GM23338 (cell line): ENCODE data around the gene PRELID3B. TPM values are rescaled to one million over a fixed set of nuclear protein-coding genes. Genes with fewer than 3 reads are reported as not detected.

Experiments used
- ATAC-seq: fragments of 200-7000 bp; cut with Tn5 transposase; 3 replicates; pipeline ENCODE4 v1.9.1; 2020
- DNase-seq: peaks from one replicate; pipeline ENCODE4 v3.0.0-alpha.2; 2015; ENCODE audit warnings: low spot score
- H2AFZ ChIP-seq: fragments of 200-600 bp; sonication (generic); 2 replicates; pipeline ENCODE4 v1.8.0; 2016; ENCODE audit warnings: antibody characterized with exemption, mild to moderate bottlenecking, moderate library complexity
- H3F3A ChIP-seq: fragments of 200-600 bp; sonication (generic); replicated peaks from 2 replicates; pipeline ENCODE4 v1.8.0; 2017; ENCODE audit warnings: antibody characterized with exemption, mixed run types, low read depth
- H3K27ac ChIP-seq: fragments of 200-600 bp; sonication (generic); 2 replicates; pipeline ENCODE4 v1.6.1; 2016; ENCODE audit warnings: low read depth
- H3K27me3 ChIP-seq: fragments of 200-600 bp; sonication (generic); 2 replicates; pipeline ENCODE4 v1.8.0; 2016; ENCODE audit warnings: mild to moderate bottlenecking, mixed run types, moderate library complexity; ENCODE audit not compliant: insufficient read depth
- H3K36me3 ChIP-seq: fragments of 200-600 bp; sonication (generic); 2 replicates; pipeline ENCODE4 v1.8.0; 2016; ENCODE audit warnings: mild to moderate bottlenecking; ENCODE audit not compliant: insufficient read depth
- H3K4me1 ChIP-seq: fragments of 200-600 bp; sonication (generic); 2 replicates; pipeline ENCODE4 v1.8.0; 2016; ENCODE audit warnings: mild to moderate bottlenecking, moderate library complexity; ENCODE audit not compliant: insufficient read depth
- H3K4me2 ChIP-seq: fragments of 200-600 bp; sonication (generic); 2 replicates; pipeline ENCODE4 v1.7.1; 2017; ENCODE audit warnings: mixed run types
- H3K4me3 ChIP-seq: fragments of 200-600 bp; sonication (generic); 2 replicates; pipeline ENCODE4 v1.6.1; 2016; ENCODE audit warnings: mixed run types
- H3K79me2 ChIP-seq: fragments of 200-600 bp; sonication (generic); replicated peaks from 2 replicates; pipeline ENCODE4 v1.8.0; 2017; ENCODE audit warnings: mild to moderate bottlenecking; ENCODE audit not compliant: insufficient read depth
- H3K9me2 ChIP-seq: fragments of 200-600 bp; sonication (generic); 2 replicates; pipeline ENCODE4 v1.8.0; 2017; ENCODE audit not compliant: insufficient read depth
- H4K20me1 ChIP-seq: fragments of 200-600 bp; sonication (generic); replicated peaks from 2 replicates; pipeline ENCODE4 v1.8.0; 2017; ENCODE audit warnings: mild to moderate bottlenecking; ENCODE audit not compliant: insufficient read depth
- H3K27ac Mint-ChIP-seq: 2 replicates; pipeline ENCODE4 v1.8.0; 2020; ENCODE audit warnings: inconsistent platforms, mild to moderate bottlenecking, moderate library complexity, mixed read lengths
- H3K27me3 Mint-ChIP-seq: 3 replicates; pipeline ENCODE4 v1.8.0; 2022; ENCODE audit warnings: low read depth, mild to moderate bottlenecking, moderate library complexity, mixed read lengths, inconsistent platforms; ENCODE audit not compliant: insufficient read depth, poor library complexity
- H3K36me3 Mint-ChIP-seq: 3 replicates; pipeline ENCODE4 v1.8.0; 2021; ENCODE audit warnings: low read depth, mild to moderate bottlenecking, inconsistent platforms, moderate library complexity, mixed read lengths
- H3K4me1 Mint-ChIP-seq: 3 replicates; pipeline ENCODE4 v1.8.0; 2020; ENCODE audit warnings: mild to moderate bottlenecking, inconsistent platforms, mixed read lengths
- H3K4me3 Mint-ChIP-seq: 3 replicates; pipeline ENCODE4 v1.8.0; 2021; ENCODE audit warnings: moderate library complexity, mild to moderate bottlenecking, inconsistent platforms, mixed read lengths
- H3K9me3 Mint-ChIP-seq: 3 replicates; pipeline ENCODE4 v1.8.0; 2020; ENCODE audit warnings: moderate library complexity, mild to moderate bottlenecking, inconsistent platforms, mixed read lengths
- ETS1 ChIP-seq: IDR thresholded peaks from 2 replicates; pipeline ENCODE4 v1.6.1; 2016; ENCODE audit warnings: antibody characterized with exemption
- EZH2 ChIP-seq: fragments of 200-600 bp; sonication (generic); IDR thresholded peaks from one replicate; pipeline ENCODE4 v1.8.0; 2017; ENCODE audit warnings: antibody characterized with exemption, mild to moderate bottlenecking, low read depth; ENCODE audit not compliant: unreplicated experiment
- JUNB ChIP-seq: IDR thresholded peaks from one replicate; pipeline ENCODE4 v1.6.1; 2016; ENCODE audit warnings: antibody characterized with exemption; ENCODE audit not compliant: unreplicated experiment
- NANOG ChIP-seq: IDR thresholded peaks from 2 replicates; pipeline ENCODE4 v1.6.1; 2016; ENCODE audit warnings: antibody characterized with exemption, borderline replicate concordance
- POLR2AphosphoS5 ChIP-seq: IDR thresholded peaks from 2 replicates; pipeline ENCODE4 v1.6.1; 2016; ENCODE audit warnings: antibody characterized with exemption, low read depth
- REST ChIP-seq: IDR thresholded peaks from one replicate; pipeline ENCODE4 v1.6.1; 2018; ENCODE audit warnings: antibody characterized with exemption; ENCODE audit not compliant: unreplicated experiment
- STAT1 ChIP-seq: IDR thresholded peaks from one replicate; pipeline ENCODE4 v1.6.1; 2016; ENCODE audit warnings: antibody characterized with exemption; ENCODE audit not compliant: unreplicated experiment
- ZNF331 ChIP-seq: fragments of 250-450 bp; sonication (Bioruptor Pico); IDR thresholded peaks from 2 replicates; pipeline ENCODE4 v1.5.0; 2020; ENCODE audit warnings: low read depth, mild to moderate bottlenecking, moderate library complexity
- ZNF462 ChIP-seq: fragments of 250-450 bp; sonication (Bioruptor Pico); IDR thresholded peaks from 2 replicates; pipeline ENCODE4 v1.5.0; 2020; ENCODE audit warnings: mild to moderate bottlenecking, moderate library complexity
- polyA plus RNA-seq: library from polyadenylated mRNA; unstranded; fragments of >200 nt; fragmentation: Nextera tagmentation; extraction: Ambion mirVana; gene quantifications from 2 replicates; pipeline ENCODE4 v1.2.1, GENCODE V29; 2016
- total RNA-seq: library from RNA; depleted of rRNA; stranded (reverse); fragments of >200 nt; shearing (Covaris generic); gene quantifications from 2 replicates; pipeline ENCODE4 v1.2.3, GENCODE V29; 2014

PRELID3B gene
- total and polyA plus RNA-seq, 2 experiments from 2014 or later, result 42.7 to 43.6 TPM

GRCh38 chr20:59081036-59081435 lies 38.5 kb upstream of the PRELID3B start (continued):
- no peak for TF ChIP-seq ZNF462 (CRISPR knock-in tag)
- TF ChIP-seq STAT1, result no peak

GRCh38 chr20:59078231-59078630 lies 35.6 kb upstream of the PRELID3B start:
- Histone ChIP-seq H3K9me2 (no peaks in the 10 kb centered on the region), H3K4me3 (no peak overlapping the region), H3K27me3 (no peaks in the 10 kb centered on the region), H3F3A (no peaks in the 10 kb centered on the region), H3K27ac (no peak overlapping the region), H3K36me3 (no peaks in the 10 kb centered on the region), H3K4me1 (no peaks in the 10 kb centered on the region), H3K79me2 (no peaks in the 10 kb centered on the region), H2AFZ (no peak overlapping the region), H3K4me2 (no peak overlapping the region), H4K20me1 (no peaks in the 10 kb centered on the region)
- peaks cover 3% of the 10 kb centered on the region for H3K27me3 Mint-ChIP-seq
- H3K4me3 Mint-ChIP-seq, result no peak overlapping the region
- H3K9me3 Mint-ChIP-seq, result no peaks in the 10 kb centered on the region
- no peak for ATAC-seq
- no peak overlapping the region for H3K27ac Mint-ChIP-seq
- no peak for DNase-seq
- H3K36me3 Mint-ChIP-seq, result no peaks in the 10 kb centered on the region
- peaks cover 5% of the 10 kb centered on the region; the same call in 2 of the 3 replicates for H3K4me1 Mint-ChIP-seq
- no peak for TF ChIP-seq REST
- TF ChIP-seq ZNF331, result no peak
- TF ChIP-seq NANOG, result no peak
- no peak for TF ChIP-seq ETS1
- TF ChIP-seq JUNB, result no peak
- TF ChIP-seq EZH2, result no peak
- no peak for TF ChIP-seq POLR2AphosphoS5
